H9 (cell line): ENCODE measurements around the gene AKNAD1. TPM values are rescaled to one million over a fixed set of nuclear protein-coding genes. Genes with fewer than 3 reads are reported as not detected.
A peak's percentile ranks its signal among the peaks of the same experiment; 100 is the strongest.

ENCODE experiments used
- DNase-seq: peaks from one replicate; pipeline ENCODE4 v3.0.0-alpha.2; 2017
- H2AFZ ChIP-seq: one replicate; pipeline ENCODE4 v1.6.1; 2013; ENCODE audit warnings: mild to moderate bottlenecking, low read length, control low read depth, moderate library complexity
- H2AK5ac ChIP-seq: 2 replicates; pipeline ENCODE4 v1.6.1; 2013; ENCODE audit warnings: low read length, control low read depth, mixed read lengths; ENCODE audit not compliant: insufficient read length
- H2BK120ac ChIP-seq: one replicate; pipeline ENCODE4 v1.6.1; 2013; ENCODE audit warnings: low read depth, mild to moderate bottlenecking, low read length, control low read depth, inconsistent platforms; ENCODE audit not compliant: poor library complexity, severe bottlenecking
- H2BK12ac ChIP-seq: 2 replicates; pipeline ENCODE4 v1.6.1; 2013; ENCODE audit warnings: low read length, control low read depth, mixed read lengths, low read depth; ENCODE audit not compliant: insufficient read length
- H2BK15ac ChIP-seq: 2 replicates; pipeline ENCODE4 v1.6.1; 2013; ENCODE audit warnings: low read depth, low read length, control low read depth
- H2BK20ac ChIP-seq: one replicate; pipeline ENCODE4 v1.6.1; 2013; ENCODE audit warnings: low read depth, mild to moderate bottlenecking, low read length, control low read depth, inconsistent platforms; ENCODE audit not compliant: poor library complexity, severe bottlenecking
- H2BK5ac ChIP-seq: 2 replicates; pipeline ENCODE4 v1.6.1; 2013; ENCODE audit warnings: low read length, control low read depth, mixed read lengths; ENCODE audit not compliant: insufficient read length
- H3K14ac ChIP-seq: 2 replicates; pipeline ENCODE4 v1.6.1; 2013; ENCODE audit warnings: low read length, control low read depth; ENCODE audit not compliant: insufficient read depth
- H3K18ac ChIP-seq: 2 replicates; pipeline ENCODE4 v1.6.1; 2013; ENCODE audit warnings: low read depth, mild to moderate bottlenecking, mixed read lengths, low read length, control low read depth; ENCODE audit not compliant: insufficient read length
- H3K23ac ChIP-seq: 2 replicates; pipeline ENCODE4 v1.6.1; 2013; ENCODE audit warnings: low read length, control low read depth, mixed read lengths, low read depth; ENCODE audit not compliant: insufficient read length
- H3K23me2 ChIP-seq: 2 replicates; pipeline ENCODE4 v1.6.1; 2013; ENCODE audit warnings: low read depth, mild to moderate bottlenecking, mixed read lengths, low read length, control low read depth; ENCODE audit not compliant: insufficient read length, poor library complexity, severe bottlenecking
- H3K27ac ChIP-seq: 2 replicates; pipeline ENCODE4 v1.5.1; 2013; ENCODE audit warnings: low read length, control low read depth, mixed read lengths, low read depth; ENCODE audit not compliant: insufficient read length
- H3K27me3 ChIP-seq: 2 replicates; pipeline ENCODE4 v1.6.1; 2013; ENCODE audit warnings: low read length, control low read depth, inconsistent platforms; ENCODE audit not compliant: insufficient read depth
- H3K4ac ChIP-seq: 2 replicates; pipeline ENCODE4 v1.6.1; 2013; ENCODE audit warnings: low read depth, mild to moderate bottlenecking, control low read depth, inconsistent platforms, low read length, moderate library complexity
- H3K4me1 ChIP-seq: 2 replicates; pipeline ENCODE4 v1.6.1; 2013; ENCODE audit warnings: low read length, control low read depth, inconsistent platforms; ENCODE audit not compliant: insufficient read depth
- H3K4me2 ChIP-seq: 2 replicates; pipeline ENCODE4 v1.6.1; 2013; ENCODE audit warnings: low read length, control low read depth, mixed read lengths; ENCODE audit not compliant: insufficient read length, insufficient read depth
- H3K56ac ChIP-seq: 2 replicates; pipeline ENCODE4 v1.6.1; 2013; ENCODE audit warnings: low read depth, mild to moderate bottlenecking, mixed read lengths, low read length, control low read depth; ENCODE audit not compliant: insufficient read length
- H3K79me1 ChIP-seq: 2 replicates; pipeline ENCODE4 v1.6.1; 2013; ENCODE audit warnings: low read depth, mild to moderate bottlenecking, moderate library complexity, low read length, control low read depth, inconsistent platforms; ENCODE audit not compliant: insufficient read depth, poor library complexity, severe bottlenecking
- H3K79me2 ChIP-seq: 2 replicates; pipeline ENCODE4 v1.6.1; 2013; ENCODE audit warnings: low read length, control low read depth, inconsistent platforms; ENCODE audit not compliant: insufficient read depth
- H3K9ac ChIP-seq: 2 replicates; pipeline ENCODE4 v1.6.1; 2013; ENCODE audit warnings: low read length, control low read depth, mixed read lengths; ENCODE audit not compliant: insufficient read length; ENCODE audit errors: extremely low read depth
- H3K9me3 ChIP-seq: one replicate; pipeline ENCODE4 v1.6.1; 2013; ENCODE audit warnings: low read depth, low read length, inconsistent platforms; ENCODE audit not compliant: control insufficient read depth
- H3T11ph ChIP-seq: one replicate; pipeline ENCODE4 v1.6.1; 2013; ENCODE audit warnings: mild to moderate bottlenecking, low read length, control low read depth, inconsistent platforms
- H4K20me1 ChIP-seq: one replicate; pipeline ENCODE4 v1.6.1; 2013; ENCODE audit not compliant: control insufficient read depth, insufficient read length, insufficient read depth
- H4K5ac ChIP-seq: 2 replicates; pipeline ENCODE4 v1.6.1; 2013; ENCODE audit warnings: low read depth, mild to moderate bottlenecking, mixed read lengths, low read length, control low read depth; ENCODE audit not compliant: insufficient read length
- H4K8ac ChIP-seq: replicated peaks from 2 replicates; pipeline ENCODE4 v1.6.1; 2013; ENCODE audit warnings: low read length, control low read depth, mixed read lengths, low read depth; ENCODE audit not compliant: insufficient read length
- H4K91ac ChIP-seq: 2 replicates; pipeline ENCODE4 v1.6.1; 2013; ENCODE audit warnings: low read depth, mild to moderate bottlenecking, moderate library complexity, mixed read lengths, low read length, control low read depth; ENCODE audit not compliant: insufficient read length
- H3K27ac Mint-ChIP-seq, 3 experiments: 2 replicates in 2 of 3; 3 replicates in 1 of 3; pipeline ENCODE4 v1.8.0; 2020 to 2021; ENCODE audit warnings: mixed read lengths in 3 of 3, mild to moderate bottlenecking in 1 of 3, moderate library complexity in 1 of 3
- H3K27me3 Mint-ChIP-seq: 2 replicates; pipeline ENCODE4 v1.8.0; 2021; ENCODE audit warnings: low read depth, mild to moderate bottlenecking, moderate library complexity, mixed read lengths
- H3K36me3 Mint-ChIP-seq, 3 experiments: 2 replicates in 2 of 3; 3 replicates in 1 of 3; pipeline ENCODE4 v1.8.0; 2020 to 2021; ENCODE audit warnings: low read depth in 3 of 3, mixed read lengths in 3 of 3; ENCODE audit not compliant: insufficient read depth in 1 of 3
- H3K4me1 Mint-ChIP-seq, 2 experiments: 2 replicates each; pipeline ENCODE4 v1.8.0; 2020; ENCODE audit warnings: mixed read lengths in 2 of 2
- H3K4me3 Mint-ChIP-seq, 2 experiments: 2 replicates in 1 of 2; 3 replicates in 1 of 2; pipeline ENCODE4 v1.8.0; 2020 to 2021; ENCODE audit warnings: mild to moderate bottlenecking in 2 of 2, mixed read lengths in 2 of 2, moderate library complexity in 1 of 2
- H3K9me3 Mint-ChIP-seq, 2 experiments: 2 replicates in 1 of 2; 3 replicates in 1 of 2; pipeline ENCODE4 v1.8.0; 2020; ENCODE audit warnings: mild to moderate bottlenecking in 2 of 2, mixed read lengths in 2 of 2, moderate library complexity in 1 of 2
- WGBS: extraction: QIAGEN DNeasy Blood & Tissue Kit; methylation state at CpG from one replicate; pipeline ENCODE4 v1.1.7; 2013; ENCODE audit warnings: missing lambda C conversion rate, low lambda C conversion rate, mixed read lengths; ENCODE audit not compliant: insufficient read length; ENCODE audit errors: extremely low coverage; 5-methylcytosine and 5-hydroxymethylcytosine counted together
- total RNA-seq: library from RNA; stranded (reverse); gene quantifications from 2 replicates; pipeline ENCODE4 v1.2.1, GENCODE V29; 2021
- TF ChIP-seq, protein P1 (sequence below): fragments of 200-600 bp; sonication (generic); conservative IDR thresholded peaks from 3 replicates; pipeline ENCODE4 v1.8.0; 2021; ENCODE audit warnings: antibody characterized with exemption, mild to moderate bottlenecking

The AKNAD1 gene
- total RNA-seq, 1 experiment from 2014 or later: not detected

DNA sequence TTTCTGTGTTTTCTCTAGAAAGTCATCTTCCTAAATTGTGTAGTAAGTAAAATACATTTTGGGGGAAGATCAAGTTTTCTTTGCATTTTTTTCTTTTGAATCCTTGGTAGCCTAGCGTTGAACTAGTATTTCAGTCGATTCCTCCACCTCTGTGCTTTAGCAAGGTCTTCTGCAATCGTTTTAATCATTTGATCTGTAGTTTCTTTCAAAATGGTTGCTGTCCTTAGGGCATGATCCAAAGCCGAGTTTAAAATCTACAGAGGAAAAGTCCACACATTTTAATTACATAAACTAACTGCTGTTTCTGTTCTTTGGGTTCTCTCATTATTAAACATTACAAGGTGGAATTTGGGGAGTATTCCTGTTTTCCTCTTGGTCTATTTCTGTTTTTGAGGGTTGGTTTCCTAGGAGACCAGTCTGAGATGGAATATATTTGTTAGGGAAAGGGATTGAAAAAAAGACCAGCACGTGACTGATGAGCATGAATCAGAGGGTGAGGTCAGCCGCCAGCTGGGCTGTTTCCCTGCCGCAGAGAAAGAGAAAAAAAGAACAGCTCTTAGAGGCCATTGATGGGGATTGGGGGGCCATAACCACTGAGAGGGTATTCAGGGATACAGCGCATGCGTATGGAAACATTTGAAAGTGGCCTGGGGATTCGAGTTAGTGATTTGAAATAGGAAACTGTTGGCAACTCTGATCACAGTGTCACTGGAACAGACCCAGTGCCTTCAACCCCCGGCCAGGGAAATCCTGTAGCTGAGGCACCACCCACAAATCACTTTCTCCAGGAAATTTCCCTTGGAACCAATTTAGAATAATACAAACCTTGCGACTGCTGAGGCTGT, 40.6 kb downstream of the AKNAD1 start:
- Histone ChIP-seq H2AK5ac (no peak overlapping the region), H3K27me3 (no peaks in the 10 kb centered on the region), H2BK20ac (no peak overlapping the region), H4K8ac (no peak overlapping the region), H3K79me1 (no peaks in the 10 kb centered on the region), H3K4ac (no peak overlapping the region), H3K9me3 (no peaks in the 10 kb centered on the region), H3K27ac (peak overlapping the region; percentile 59), H3K9ac (no peak overlapping the region), H3K14ac (peak overlapping the region; percentile 79; the same call in 1 of the 2 replicates), H2AFZ (peak overlapping the region; percentile 86), H2BK120ac (peak overlapping the region; percentile 97), H3K79me2 (no peaks in the 10 kb centered on the region), H3K4me1 (no peaks in the 10 kb centered on the region; the same call in 1 of the 2 replicates), H2BK5ac (no peak overlapping the region), H4K5ac (no peak overlapping the region), H2BK12ac (no peak overlapping the region), H3K18ac (peak overlapping the region; percentile 77), H3T11ph (peak overlapping the region; percentile 78), H4K20me1 (no peaks in the 10 kb centered on the region), H3K56ac (no peak overlapping the region), H3K4me2 (no peak overlapping the region), H3K23me2 (no peaks in the 10 kb centered on the region), H3K23ac (no peak overlapping the region), H4K91ac (no peak overlapping the region), H2BK15ac (no peak overlapping the region)
- H3K9me3 Mint-ChIP-seq: no peaks in the 10 kb centered on the region
- 0 out of 7 replicates have a peak, but pooled peaks cover 0 to 3% (median 0%) of the 10 kb centered on the region in 3 experiments for H3K36me3 Mint-ChIP-seq
- peaks cover 31 to 36% of the 10 kb centered on the region in 2 experiments for H3K4me1 Mint-ChIP-seq
- DNase-seq: peak; percentile 63
- TF ChIP-seq, protein P1, sequence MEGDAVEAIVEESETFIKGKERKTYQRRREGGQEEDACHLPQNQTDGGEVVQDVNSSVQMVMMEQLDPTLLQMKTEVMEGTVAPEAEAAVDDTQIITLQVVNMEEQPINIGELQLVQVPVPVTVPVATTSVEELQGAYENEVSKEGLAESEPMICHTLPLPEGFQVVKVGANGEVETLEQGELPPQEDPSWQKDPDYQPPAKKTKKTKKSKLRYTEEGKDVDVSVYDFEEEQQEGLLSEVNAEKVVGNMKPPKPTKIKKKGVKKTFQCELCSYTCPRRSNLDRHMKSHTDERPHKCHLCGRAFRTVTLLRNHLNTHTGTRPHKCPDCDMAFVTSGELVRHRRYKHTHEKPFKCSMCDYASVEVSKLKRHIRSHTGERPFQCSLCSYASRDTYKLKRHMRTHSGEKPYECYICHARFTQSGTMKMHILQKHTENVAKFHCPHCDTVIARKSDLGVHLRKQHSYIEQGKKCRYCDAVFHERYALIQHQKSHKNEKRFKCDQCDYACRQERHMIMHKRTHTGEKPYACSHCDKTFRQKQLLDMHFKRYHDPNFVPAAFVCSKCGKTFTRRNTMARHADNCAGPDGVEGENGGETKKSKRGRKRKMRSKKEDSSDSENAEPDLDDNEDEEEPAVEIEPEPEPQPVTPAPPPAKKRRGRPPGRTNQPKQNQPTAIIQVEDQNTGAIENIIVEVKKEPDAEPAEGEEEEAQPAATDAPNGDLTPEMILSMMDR: no peak
- no peaks in the 10 kb centered on the region for H3K27me3 Mint-ChIP-seq
- H3K27ac Mint-ChIP-seq: peak overlapping the region; percentile 77 to 93 (median 82)
- WGBS: no CpG with 5 or more reads among the region's 12 CpGs
- H3K4me3 Mint-ChIP-seq: peak overlapping the region; percentile 3 to 12; a peak in 3 of 5 replicates
